Osteoblast (primary cell): ENCODE results near the gene VAV3. TPM values are rescaled to one million over a fixed set of nuclear protein-coding genes. Genes with fewer than 3 reads are reported as not detected.

Source experiments
- DNase-seq: peaks from one replicate; pipeline ENCODE4 v3.0.0; 2011; ENCODE audit warnings: low spot score, mixed read lengths; ENCODE audit not compliant: insufficient read length; ENCODE audit errors: missing footprints
- H2AFZ ChIP-seq: 2 replicates; pipeline ENCODE4 v1.6.0; 2011; ENCODE audit warnings: mild to moderate bottlenecking, low read length
- H3K27ac ChIP-seq: 2 replicates; pipeline ENCODE4 v1.5.1; 2011; ENCODE audit warnings: mild to moderate bottlenecking, low read depth, low read length, moderate library complexity
- H3K27me3 ChIP-seq: 2 replicates; pipeline ENCODE4 v1.6.0; 2012; ENCODE audit warnings: mild to moderate bottlenecking, control low read depth, inconsistent platforms, low read length, moderate library complexity; ENCODE audit not compliant: insufficient read depth
- H3K36me3 ChIP-seq: 2 replicates; pipeline ENCODE4 v1.5.1; 2011; ENCODE audit warnings: mild to moderate bottlenecking, low read length, control low read depth, moderate library complexity; ENCODE audit not compliant: insufficient read depth
- H3K4me1 ChIP-seq: 2 replicates; pipeline ENCODE4 v1.5.1; 2011; ENCODE audit warnings: mild to moderate bottlenecking, low read length, control low read depth, moderate library complexity; ENCODE audit not compliant: insufficient read depth
- H3K4me2 ChIP-seq: 2 replicates; pipeline ENCODE4 v1.6.0; 2011; ENCODE audit warnings: mild to moderate bottlenecking, low read length; ENCODE audit not compliant: insufficient read depth
- H3K4me3 ChIP-seq: fragments of 200-600 bp; sonication (generic); 3 replicates; pipeline ENCODE4 v1.5.1; 2012; ENCODE audit warnings: mild to moderate bottlenecking, low read length, inconsistent platforms; ENCODE audit not compliant: insufficient read depth
- H3K79me2 ChIP-seq: 2 replicates; pipeline ENCODE4 v1.6.0; 2012; ENCODE audit warnings: mild to moderate bottlenecking, low read length, control low read depth, inconsistent platforms; ENCODE audit not compliant: insufficient read depth
- H3K9me3 ChIP-seq: 2 replicates; pipeline ENCODE4 v1.5.1; 2011; ENCODE audit warnings: low read depth, low read length, control low read depth
- H4K20me1 ChIP-seq: 2 replicates; pipeline ENCODE4 v1.6.0; 2012; ENCODE audit warnings: mild to moderate bottlenecking, low read length, control low read depth; ENCODE audit not compliant: insufficient read depth
- total RNA-seq: library from RNA; depleted of rRNA; stranded (reverse); fragments of >200 nt; gene quantifications from 2 replicates; pipeline ENCODE4 v1.2.3, GENCODE V29; 2012
- TF ChIP-seq, protein P1 (sequence below): IDR thresholded peaks from 2 replicates; pipeline ENCODE4 v1.5.1; 2011; ENCODE audit warnings: mild to moderate bottlenecking, low read depth, low read length, moderate library complexity; ENCODE audit errors: extremely low read depth

VAV3 gene
- total RNA-seq, 1 donor = 0.72 TPM

DNA sequence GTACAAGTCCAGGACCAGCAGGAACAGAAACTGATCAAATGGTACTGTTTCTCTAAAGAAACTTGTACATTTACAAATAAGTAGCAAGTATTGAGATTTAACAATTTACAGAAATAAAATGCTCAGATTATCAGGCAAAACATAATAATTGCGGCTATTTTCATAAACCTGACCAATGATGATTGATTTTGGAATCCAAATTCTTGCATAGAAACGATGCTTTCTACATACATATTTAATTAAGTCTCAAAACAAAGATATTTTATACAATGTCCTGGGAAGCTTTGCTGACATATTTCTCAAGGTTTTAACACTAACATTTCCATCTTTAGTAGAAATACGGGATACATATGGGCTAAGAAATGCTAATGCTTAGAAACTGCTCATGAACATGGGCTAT lies 157.1 kb downstream of the VAV3 start:
- no peak for DNase-seq
- H4K20me1 ChIP-seq = no peaks in the 10 kb centered on the region
- no peak overlapping the region for H3K27ac ChIP-seq
- H3K4me3 ChIP-seq = no peak overlapping the region
- no peaks in the 10 kb centered on the region for H3K79me2 ChIP-seq
- TF ChIP-seq, protein P1, sequence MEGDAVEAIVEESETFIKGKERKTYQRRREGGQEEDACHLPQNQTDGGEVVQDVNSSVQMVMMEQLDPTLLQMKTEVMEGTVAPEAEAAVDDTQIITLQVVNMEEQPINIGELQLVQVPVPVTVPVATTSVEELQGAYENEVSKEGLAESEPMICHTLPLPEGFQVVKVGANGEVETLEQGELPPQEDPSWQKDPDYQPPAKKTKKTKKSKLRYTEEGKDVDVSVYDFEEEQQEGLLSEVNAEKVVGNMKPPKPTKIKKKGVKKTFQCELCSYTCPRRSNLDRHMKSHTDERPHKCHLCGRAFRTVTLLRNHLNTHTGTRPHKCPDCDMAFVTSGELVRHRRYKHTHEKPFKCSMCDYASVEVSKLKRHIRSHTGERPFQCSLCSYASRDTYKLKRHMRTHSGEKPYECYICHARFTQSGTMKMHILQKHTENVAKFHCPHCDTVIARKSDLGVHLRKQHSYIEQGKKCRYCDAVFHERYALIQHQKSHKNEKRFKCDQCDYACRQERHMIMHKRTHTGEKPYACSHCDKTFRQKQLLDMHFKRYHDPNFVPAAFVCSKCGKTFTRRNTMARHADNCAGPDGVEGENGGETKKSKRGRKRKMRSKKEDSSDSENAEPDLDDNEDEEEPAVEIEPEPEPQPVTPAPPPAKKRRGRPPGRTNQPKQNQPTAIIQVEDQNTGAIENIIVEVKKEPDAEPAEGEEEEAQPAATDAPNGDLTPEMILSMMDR = no peak
- no peaks in the 10 kb centered on the region for H3K36me3 ChIP-seq
- H3K27me3 ChIP-seq = no peaks in the 10 kb centered on the region
- no peaks in the 10 kb centered on the region for H3K9me3 ChIP-seq
- H2AFZ ChIP-seq = no peak overlapping the region
- no peaks in the 10 kb centered on the region for H3K4me1 ChIP-seq
- H3K4me2 ChIP-seq = no peak overlapping the region

DNA sequence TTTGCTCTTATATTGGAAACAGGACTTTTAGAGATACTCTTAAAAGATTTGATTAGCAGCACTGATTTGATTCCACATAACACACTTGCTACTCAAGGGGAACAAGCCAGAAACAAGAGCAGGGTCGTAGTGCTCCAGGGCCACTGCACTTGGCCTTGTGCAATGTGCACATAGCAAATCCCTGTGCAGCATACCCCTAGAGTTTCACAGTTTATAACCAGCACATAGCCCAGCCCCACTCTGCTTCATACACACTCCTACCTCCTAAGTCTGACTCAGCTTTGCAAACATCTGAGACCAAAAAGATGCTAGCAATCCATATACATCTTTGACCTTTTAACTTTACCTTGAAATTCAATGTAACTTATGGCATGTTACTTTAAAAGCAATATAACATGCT lies 157.6 kb downstream of the VAV3 start:
- no peak overlapping the region for H3K4me2 ChIP-seq
- H3K4me3 ChIP-seq = no peak overlapping the region
- no peak overlapping the region for H3K27ac ChIP-seq
- no peak overlapping the region for H2AFZ ChIP-seq
- H3K27me3 ChIP-seq = no peaks in the 10 kb centered on the region
- TF ChIP-seq, protein P1 = no peak
- no peak for DNase-seq
- no peaks in the 10 kb centered on the region for H3K79me2 ChIP-seq
- no peaks in the 10 kb centered on the region for H3K36me3 ChIP-seq
- H3K9me3 ChIP-seq = no peaks in the 10 kb centered on the region
- no peaks in the 10 kb centered on the region for H3K4me1 ChIP-seq
- H4K20me1 ChIP-seq = no peaks in the 10 kb centered on the region

DNA sequence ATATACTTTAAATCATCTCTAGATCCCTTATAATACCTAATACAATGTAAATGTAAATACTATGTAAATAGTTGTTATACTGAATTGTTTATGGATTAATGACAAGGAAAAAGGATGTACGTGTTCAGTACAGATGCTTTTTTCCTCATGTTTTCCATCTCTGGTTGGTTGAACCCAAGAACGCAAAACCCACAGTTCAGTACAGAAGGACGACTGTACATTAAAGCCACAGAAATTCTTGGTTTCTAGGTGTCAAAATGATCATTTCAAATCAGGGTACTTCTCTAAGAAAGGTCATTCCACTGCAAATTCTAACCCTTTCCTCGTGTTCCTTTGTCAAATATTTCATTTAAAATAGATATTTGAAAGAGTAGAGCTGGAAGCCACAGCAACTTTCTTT lies 158.1 kb downstream of the VAV3 start:
- no peaks in the 10 kb centered on the region for H3K36me3 ChIP-seq
- H3K4me2 ChIP-seq = no peak overlapping the region
- H3K4me1 ChIP-seq = no peaks in the 10 kb centered on the region
- H4K20me1 ChIP-seq = no peaks in the 10 kb centered on the region
- no peaks in the 10 kb centered on the region for H3K27me3 ChIP-seq
- no peak overlapping the region for H3K27ac ChIP-seq
- no peaks in the 10 kb centered on the region for H3K79me2 ChIP-seq
- no peak overlapping the region for H2AFZ ChIP-seq
- no peaks in the 10 kb centered on the region for H3K9me3 ChIP-seq
- no peak overlapping the region for H3K4me3 ChIP-seq
- TF ChIP-seq, protein P1 = no peak
- DNase-seq = peak; percentile 0

DNA sequence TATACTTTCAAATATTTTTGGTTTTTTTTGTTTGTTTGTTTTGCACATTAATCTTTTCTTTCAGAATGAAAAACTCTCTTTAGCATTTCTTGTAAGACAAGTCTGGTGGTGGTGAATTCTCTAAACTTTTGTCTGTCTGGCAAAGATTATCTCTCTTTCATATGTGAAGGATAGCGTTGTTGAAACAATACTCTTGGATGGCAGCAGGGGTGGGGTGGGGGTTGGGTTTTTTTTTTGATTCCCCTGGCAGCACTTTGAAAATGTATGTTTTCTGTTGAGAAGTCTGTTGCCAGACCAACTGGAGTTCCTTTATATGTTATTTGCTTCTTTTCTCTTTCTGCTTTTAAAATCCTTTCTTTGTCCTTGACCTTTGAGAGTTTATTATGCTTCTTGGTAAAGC lies 160.2 kb downstream of the VAV3 start:
- no peak for DNase-seq
- Histone ChIP-seq H3K9me3 (no peaks in the 10 kb centered on the region), H3K27me3 (no peaks in the 10 kb centered on the region), H3K4me3 (no peak overlapping the region), H4K20me1 (no peaks in the 10 kb centered on the region), H3K36me3 (no peaks in the 10 kb centered on the region), H3K4me1 (no peaks in the 10 kb centered on the region), H3K79me2 (no peaks in the 10 kb centered on the region), H2AFZ (no peak overlapping the region), H3K27ac (no peak overlapping the region), H3K4me2 (no peak overlapping the region)
- TF ChIP-seq, protein P1 = no peak
